Measurements from ENCODE around the gene FILIP1L.

DNA sequence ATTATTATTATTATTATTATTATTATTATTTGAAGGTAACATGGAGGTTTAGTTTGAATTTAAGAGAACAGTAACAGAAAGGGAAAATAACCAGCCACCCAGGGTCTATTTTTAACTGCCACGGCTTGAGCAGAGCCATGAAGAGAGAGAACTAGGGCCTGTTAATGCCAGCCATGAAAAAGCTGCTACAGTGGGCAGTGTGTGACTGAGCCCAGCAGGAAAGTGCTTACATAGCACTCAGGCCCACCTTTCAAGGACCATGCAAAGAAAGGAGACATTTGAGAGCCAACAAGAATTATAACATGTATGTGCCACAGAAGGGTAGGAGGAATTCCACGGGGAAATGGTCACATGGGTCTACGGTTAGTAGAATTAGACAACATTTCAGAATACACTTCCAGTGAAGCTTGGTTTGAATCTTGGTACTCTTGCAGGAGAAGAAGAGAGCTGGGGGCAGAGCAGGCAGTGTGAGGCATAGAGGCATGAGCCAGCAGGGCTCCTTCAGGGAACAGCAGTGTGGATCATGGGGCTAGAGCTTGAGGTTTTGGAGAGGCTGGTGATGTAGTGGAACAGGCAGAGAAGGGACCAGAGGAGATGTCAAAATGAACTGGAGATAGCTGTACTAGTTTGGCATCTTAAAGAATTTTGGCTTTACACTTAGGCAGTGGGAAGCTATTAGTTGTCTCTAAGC is 155.9 kb downstream of the FILIP1L start:
- TF ChIP-seq, protein P1, sequence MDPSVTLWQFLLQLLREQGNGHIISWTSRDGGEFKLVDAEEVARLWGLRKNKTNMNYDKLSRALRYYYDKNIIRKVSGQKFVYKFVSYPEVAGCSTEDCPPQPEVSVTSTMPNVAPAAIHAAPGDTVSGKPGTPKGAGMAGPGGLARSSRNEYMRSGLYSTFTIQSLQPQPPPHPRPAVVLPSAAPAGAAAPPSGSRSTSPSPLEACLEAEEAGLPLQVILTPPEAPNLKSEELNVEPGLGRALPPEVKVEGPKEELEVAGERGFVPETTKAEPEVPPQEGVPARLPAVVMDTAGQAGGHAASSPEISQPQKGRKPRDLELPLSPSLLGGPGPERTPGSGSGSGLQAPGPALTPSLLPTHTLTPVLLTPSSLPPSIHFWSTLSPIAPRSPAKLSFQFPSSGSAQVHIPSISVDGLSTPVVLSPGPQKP (IDR thresholded peaks at IDR 0.05; ENCODE audit: borderline replicate concordance, low read depth, low read length) = no peak
- TF ChIP-seq, protein P2, sequence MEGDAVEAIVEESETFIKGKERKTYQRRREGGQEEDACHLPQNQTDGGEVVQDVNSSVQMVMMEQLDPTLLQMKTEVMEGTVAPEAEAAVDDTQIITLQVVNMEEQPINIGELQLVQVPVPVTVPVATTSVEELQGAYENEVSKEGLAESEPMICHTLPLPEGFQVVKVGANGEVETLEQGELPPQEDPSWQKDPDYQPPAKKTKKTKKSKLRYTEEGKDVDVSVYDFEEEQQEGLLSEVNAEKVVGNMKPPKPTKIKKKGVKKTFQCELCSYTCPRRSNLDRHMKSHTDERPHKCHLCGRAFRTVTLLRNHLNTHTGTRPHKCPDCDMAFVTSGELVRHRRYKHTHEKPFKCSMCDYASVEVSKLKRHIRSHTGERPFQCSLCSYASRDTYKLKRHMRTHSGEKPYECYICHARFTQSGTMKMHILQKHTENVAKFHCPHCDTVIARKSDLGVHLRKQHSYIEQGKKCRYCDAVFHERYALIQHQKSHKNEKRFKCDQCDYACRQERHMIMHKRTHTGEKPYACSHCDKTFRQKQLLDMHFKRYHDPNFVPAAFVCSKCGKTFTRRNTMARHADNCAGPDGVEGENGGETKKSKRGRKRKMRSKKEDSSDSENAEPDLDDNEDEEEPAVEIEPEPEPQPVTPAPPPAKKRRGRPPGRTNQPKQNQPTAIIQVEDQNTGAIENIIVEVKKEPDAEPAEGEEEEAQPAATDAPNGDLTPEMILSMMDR (conservative IDR thresholded peaks at IDR 0.05; ENCODE audit: low read depth, low read length) = no peak
- no peak for TF ChIP-seq NFE2L2 (IDR thresholded peaks at IDR 0.05; ENCODE audit: low read depth, low read length)
- TF ChIP-seq RCOR1 (IDR thresholded peaks at IDR 0.05; ENCODE audit: insufficient replicate concordance, low read length) = no peak
- TF ChIP-seq RAD21 (IDR thresholded peaks at IDR 0.05; ENCODE audit: low read length) = no peak
- no peak for TF ChIP-seq FOS (IDR thresholded peaks at IDR 0.05; ENCODE audit: low read depth, low read length)
- TF ChIP-seq POLR2A (IDR thresholded peaks at IDR 0.05; ENCODE audit: low read depth, low read length) = no peak
- TF ChIP-seq, protein P3, sequence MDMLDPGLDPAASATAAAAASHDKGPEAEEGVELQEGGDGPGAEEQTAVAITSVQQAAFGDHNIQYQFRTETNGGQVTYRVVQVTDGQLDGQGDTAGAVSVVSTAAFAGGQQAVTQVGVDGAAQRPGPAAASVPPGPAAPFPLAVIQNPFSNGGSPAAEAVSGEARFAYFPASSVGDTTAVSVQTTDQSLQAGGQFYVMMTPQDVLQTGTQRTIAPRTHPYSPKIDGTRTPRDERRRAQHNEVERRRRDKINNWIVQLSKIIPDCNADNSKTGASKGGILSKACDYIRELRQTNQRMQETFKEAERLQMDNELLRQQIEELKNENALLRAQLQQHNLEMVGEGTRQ (IDR thresholded peaks at IDR 0.05; ENCODE audit: low read depth, low read length) = no peak
- TF ChIP-seq CHD1 (IDR thresholded peaks at IDR 0.05; ENCODE audit: low read depth, low read length) = no peak
- no peak for TF ChIP-seq BHLHE40 (IDR thresholded peaks at IDR 0.05; ENCODE audit: low read depth, low read length)

All from IMR-90 (cell line).